ENCODE data around the gene MACROD2.
"Not testable (repeated sequence)": the region's sequence is repeated elsewhere in the genome, so short reads cannot be mapped to it uniquely, and the experiment has no call there.

Gene MACROD2

DNA sequence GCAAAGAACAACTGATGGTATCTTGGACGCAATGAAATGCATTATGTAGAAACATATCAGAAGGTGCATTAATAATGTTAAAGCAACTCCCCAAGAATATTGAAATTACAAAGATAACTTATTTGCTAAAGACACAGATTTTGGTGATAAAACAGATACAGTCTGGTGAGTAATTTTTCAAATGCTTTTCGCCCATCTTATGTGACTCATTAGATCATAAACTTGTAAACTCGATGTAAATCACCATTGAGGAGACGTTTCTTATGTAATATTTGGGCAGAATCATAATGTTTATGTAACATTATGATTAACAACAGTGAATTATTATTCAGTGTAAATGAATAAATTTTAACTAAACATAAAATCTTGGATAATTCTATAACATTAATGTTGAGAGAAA is 1969.8 kb downstream of the MACROD2 start:
- DNase-seq (ENCODE audit: low spot score), result no peak

DNA sequence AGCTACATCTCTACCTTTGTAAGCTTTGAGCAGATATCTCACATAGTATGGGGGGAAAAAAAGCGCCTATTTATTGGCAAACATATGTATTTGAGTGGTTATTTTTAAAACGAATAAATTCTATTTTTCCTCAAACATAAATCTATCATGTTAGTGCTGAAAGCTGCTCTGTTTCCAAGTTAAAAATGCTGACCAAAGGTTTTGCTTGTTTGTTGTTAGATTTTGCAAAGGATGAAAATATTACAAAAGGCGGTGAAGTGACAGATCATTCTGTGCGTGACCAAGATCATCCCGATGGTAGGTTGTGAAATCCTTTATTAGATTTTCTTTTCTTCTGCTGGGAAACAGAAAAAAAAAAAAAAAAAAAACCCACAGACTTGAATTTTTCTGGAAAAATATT is 1972.0 kb downstream of the MACROD2 start:
- DNase-seq (ENCODE audit: low spot score), result no peak

DNA sequence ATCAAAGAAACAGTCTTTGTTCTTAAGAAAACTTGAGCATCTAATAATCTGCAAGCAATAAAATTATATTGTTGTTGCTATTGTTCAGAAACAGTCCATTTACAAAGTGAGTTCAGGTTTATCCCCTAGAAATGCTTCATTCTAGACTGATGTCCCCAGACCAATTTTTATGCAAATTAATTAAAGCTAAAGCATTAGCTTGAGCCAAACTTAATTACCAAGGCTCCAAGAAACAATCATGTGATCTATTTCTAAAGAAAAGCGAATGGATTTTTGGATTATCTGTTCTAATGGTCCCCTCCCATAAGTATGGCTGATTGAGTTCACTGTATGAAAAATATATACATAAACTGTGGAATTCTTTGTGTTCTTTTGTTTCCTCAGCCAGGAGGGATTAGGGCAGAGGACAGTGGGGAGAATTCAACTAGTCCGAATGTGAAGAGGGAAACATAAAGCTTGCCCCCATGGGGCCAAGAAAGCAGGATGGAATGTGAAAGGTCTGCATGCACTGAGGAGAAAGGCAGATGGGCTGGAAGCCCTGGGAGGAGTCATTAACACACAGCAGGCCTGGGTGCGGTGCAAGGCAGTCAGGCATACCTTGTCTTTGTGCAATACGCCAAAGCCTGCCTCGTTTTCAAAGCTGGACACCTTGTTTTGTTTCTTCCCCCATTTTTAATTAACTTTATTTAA is 1980.9 kb downstream of the MACROD2 start:
- DNase-seq (ENCODE audit: low spot score), result no peak

DNA sequence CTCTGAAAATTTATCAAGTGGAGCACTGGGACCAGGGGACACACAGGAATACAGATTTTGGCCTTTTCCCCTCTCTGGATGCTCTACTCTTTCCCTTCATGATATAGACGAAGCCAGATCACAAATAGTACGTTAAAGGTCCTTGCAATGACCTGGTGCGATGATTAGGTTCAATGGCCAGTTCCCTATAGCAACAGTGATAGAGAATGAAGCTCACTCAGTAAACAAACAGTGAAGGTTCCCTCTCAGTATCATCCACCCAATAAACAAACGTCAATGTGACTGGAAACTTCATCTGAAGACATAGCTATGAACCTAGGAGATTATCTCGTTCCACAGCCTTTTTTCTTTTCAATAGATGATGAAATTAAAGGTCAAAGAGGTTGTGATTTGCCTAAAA is 1981.7 kb downstream of the MACROD2 start:
- DNase-seq (ENCODE audit: low spot score), result no peak

DNA sequence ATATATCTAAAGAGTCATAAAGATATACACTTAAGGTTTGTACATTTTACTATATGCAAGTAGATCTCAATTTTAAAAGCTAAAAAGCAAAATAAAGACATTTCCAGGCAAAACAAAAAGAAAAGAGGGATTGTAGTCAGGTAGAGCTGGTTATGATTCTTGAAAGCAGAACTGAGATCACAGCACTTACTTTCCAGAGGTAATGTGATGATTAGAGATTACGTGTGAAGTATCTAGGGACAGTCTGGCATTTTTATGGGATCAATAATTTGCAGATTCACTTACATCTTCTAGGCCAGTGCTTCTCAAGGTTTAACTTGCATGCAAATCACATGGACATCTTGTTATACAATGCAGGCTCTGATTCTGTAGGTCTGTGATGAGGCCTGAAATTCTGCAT is 1982.4 kb downstream of the MACROD2 start:
- DNase-seq (ENCODE audit: low spot score), result no peak

DNA sequence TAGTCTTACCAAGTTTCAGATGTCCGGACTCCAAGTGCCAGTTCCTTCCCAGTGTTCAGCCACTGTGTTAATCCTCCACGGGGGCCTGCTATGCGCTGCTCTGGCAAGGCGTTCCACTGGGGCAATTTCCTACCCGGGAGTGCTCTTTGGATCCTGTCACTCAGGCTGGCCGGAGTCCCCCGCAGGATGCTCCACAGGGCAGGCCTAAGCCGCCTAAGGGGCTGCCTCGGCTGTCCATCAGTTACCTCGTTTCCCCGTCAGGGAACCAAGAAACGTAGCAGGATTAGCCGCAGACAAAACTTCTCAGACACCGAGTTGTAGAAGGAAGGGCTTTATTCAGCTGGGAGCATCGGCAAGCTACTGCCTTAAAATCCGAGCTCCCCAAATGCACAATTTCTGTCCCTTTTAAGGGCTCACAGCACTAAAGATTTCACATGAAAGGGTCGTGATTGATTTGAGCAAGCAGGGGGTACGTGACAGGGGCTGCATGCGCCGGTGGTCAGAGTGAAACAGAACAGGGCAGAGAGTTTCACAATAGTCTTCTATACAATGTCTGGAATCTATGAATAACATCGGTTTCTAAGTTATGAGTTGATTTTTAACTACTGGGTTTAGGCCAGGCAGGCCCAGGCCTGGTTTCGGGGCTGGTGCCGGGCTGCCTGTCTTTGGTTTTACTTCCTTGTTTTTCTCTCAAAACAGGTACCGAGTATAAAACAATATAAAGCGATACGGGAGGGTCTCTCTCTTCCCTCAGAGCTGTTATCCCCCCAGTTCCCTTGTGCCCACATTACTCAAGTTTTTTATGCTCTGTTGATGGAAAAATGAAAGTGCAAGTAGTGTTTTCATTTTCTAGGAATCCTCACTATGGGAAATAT is 1990.4 kb downstream of the MACROD2 start:
- DNase-seq (ENCODE audit: low spot score), result not testable (repeated sequence)

DNA sequence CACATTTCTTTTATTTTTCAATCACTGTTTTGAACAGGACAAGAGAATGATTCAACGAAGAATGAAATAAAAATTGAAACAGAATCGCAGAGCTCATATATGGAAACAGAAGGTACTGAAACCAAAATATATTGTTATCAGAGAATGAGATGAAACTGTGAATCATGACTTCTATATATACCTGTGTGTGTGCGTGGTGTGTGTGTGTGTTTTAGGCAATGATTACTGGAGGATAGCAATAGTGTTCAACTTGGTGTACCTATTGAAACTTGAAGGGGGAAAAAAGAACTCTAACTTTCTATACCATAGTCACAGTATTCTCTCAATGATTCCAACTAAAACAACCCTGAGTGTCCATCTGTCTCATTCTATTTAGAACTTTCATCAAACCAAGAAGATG is 1991.4 kb downstream of the MACROD2 start:
- no peak for DNase-seq (ENCODE audit: low spot score)

DNA sequence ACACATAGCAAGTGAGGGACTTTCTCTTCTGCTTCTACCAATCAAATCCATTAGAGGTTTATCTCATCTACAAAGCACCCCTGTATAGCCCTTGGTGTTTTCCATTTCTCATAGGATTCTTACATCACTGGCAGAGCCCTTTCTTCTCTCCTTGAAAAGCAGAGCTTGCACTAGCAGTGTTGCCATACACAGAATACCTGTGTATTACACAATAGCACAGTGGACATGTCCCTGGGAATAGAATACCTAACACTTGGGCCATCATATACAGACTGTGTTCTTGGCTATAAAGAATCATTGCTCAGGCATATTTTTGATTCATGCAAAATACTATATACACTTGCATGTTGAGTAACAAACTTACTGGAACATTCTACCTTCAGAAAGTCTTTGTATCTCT is 1996.0 kb downstream of the MACROD2 start:
- DNase-seq (ENCODE audit: low spot score), result no peak

DNA sequence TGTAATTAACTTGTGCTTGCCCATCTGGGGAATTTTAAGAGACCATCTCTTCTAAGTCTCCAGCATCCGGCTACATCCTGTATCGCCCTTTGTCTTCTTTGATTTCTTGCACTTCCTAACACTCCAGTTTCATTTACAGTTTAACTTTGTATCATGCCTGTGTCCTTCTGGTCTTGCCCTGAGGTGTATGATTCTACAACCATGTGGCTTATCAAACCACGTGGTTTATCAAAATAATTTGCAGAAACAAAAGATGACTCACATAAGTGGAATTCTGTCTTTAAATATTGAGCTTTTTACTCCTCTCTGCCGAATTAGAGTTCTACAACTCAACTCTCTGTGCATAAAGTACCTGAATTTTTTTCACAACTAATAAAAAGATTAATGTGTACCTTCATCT is 1997.2 kb downstream of the MACROD2 start:
- DNase-seq (ENCODE audit: low spot score), result no peak

DNA sequence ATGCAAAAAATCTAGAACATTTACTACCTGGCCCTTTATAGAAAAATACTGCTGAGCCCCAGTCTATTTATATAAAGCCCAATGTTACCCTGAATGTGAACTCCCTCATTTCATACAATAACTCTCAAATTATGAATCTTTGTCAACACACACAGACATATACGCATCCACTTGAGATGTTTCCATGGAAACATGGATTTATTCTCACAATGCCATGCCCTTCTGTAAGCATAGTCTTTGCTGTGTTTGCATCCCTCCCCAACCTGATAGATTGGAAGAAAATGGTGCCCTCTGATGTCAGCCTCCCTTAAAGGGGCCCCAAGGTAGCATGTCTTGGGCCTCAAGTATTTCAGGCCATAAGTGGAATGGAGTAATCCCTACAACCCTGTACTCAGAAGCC is 2004.8 kb downstream of the MACROD2 start:
- DNase-seq (ENCODE audit: low spot score), result no peak

DNA sequence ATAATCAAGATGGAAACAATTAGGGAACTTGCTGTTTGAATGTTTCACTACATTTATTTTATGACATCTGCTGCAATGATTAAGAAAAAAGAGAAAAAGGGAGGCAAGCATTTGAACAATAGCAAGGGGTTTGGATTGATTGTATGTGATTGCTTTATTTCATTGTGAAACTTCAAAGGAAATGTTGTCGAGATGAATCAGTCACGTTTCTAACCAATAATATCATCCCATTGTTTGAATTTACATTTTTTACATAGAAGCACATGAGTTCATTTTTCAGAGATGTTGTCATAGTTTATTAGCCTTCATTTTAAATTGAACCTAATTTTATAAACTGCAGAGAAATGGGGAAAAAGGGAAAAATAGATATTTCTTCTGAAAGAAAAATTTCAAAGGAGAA is 2006.0 kb downstream of the MACROD2 start:
- DNase-seq (ENCODE audit: low spot score), result no peak

DNA sequence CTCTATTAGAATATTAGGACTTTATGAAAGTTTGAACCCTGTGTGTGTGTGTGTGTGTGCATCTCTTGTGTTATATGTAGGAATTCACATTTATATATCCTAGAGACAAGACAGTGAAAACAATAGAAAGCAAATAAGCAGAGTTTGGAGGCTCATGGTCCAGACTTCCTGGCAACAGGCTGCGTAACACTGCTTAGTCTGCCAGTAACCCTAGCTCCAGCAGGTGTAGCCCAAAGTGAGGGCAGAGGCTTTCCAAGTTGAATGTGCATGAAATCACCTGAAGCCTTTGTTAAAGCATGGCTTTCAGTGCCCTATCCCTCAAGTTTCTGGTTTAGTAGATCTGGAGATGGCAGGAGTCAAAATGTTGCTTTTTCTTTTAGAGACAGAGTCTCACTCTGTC is 2008.0 kb downstream of the MACROD2 start:
- no peak for DNase-seq (ENCODE audit: low spot score)

DNA sequence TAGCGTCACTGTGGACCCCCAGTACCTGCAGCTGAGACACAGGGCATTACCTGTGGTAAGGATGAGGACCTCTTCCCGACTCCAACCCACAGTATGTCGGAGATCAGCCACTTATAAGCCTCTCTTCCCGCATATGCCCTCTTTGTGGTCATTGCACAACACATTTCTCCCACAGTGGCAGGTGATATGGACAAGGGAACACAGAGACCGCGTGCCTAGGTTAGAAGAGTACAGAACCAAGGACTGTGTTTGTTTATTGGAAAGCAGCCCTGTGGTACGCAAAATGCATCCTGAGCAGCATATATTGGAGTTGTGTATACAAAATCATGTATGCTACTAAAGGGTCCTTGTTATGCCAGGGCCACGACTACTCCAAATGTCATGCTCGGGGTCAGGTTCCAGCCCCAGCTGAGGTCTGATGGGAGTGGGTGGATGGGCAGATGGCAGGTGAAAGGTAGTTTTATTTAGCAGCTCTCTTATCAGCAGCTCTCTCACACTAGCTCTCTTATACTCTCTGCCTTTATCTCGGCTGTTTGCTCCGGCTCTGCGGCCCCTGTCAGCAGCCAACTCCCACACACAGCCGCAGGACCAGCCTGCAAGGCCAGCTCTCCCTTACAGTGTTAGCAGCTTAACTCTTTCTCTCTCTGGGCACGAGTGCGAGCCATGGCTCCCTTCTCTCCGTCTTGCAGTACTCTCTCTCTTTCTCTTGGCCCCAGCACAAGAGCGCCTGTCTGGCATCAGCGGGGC is 2009.0 kb downstream of the MACROD2 start:
- no peak for DNase-seq (ENCODE audit: low spot score)

DNA sequence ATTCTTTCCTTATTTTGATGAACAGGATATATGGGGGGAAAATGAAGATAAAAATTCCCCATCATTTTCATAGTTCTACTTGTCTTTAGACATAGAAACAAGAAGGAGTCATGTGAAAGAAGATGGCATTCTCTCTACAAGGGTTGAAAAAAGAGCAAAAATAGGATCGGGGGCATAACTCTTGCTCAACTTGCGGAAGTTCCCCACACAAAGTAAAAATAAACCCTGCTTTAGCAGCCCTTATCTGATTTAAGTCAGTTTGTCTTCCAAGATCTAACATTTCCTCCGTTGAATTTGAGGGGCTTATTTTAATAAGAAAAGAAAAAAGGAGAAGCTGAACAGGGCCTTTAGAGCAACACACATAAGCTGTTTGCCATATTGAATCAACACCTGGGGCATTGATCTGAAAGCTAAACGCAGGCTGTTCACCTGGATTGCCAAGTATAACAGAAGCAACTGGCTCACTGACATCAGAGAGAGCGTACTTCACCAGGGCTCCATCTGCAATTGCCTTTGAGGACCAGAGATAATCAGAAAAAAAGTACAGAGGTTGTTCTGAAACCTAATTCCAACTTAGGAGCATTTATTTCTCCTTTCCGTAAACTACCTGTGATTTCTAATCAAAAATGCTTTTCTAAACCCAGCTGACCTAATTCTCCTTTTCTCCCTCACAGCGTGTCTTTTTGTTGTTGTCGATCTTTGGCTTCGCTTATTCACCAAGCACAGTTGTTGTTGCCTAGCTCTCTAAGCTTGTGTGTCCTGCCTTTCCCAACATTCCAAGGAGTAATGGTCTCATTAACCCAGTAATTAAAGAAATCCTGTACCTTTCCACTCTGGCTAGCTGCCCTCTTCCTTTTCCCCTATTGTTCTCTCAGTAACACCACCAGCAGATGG is 2010.0 kb downstream of the MACROD2 start:
- DNase-seq (ENCODE audit: low spot score), result no peak

DNA sequence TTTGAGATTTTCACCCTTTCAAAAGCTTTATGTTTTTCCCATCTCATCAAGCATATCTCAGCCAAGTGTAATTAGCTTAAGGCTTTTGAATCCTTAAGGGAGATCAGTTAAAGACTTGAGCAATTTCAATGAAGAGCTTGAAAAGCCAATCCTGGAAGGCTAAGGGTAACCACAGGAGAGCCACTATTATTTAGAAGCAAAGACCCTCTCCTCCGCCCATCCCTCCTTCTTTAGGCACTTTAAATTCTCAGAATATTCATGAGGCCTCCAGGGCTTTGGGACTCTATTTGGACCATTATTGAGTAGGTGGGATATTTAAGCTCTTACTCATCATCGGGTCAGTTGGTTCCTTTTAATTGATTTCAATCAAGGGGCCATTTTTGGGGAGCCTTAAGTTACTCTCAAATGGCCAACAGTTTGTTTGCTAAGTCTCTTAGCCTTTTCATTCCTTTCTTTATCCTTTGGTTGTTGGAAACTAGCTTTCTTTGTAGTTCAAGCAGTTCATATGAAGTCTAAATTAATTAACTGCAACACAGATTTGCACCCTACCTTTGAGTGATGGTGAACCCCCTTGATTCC is 2010.7 kb downstream of the MACROD2 start:
- no peak for DNase-seq (ENCODE audit: low spot score)

DNA sequence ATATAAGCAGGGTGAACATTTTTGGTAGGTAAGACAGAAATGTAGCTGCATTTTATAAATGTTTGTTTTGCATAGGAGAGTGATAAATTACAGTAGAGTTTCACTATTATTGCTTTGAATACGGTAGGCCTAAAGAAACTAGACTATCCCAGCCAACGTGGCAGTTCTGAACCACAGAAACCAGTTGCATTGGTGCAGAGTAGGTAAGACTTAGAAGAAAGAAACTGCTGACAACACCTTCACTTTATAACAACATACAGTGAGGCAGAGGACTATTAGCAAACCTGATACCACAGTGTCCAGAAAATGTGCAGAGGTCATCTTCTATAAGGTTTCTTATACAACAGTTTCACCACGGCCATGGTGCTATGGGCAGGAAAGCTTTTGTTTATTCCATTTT is 2011.8 kb downstream of the MACROD2 start:
- no peak for DNase-seq (ENCODE audit: low spot score)

DNA sequence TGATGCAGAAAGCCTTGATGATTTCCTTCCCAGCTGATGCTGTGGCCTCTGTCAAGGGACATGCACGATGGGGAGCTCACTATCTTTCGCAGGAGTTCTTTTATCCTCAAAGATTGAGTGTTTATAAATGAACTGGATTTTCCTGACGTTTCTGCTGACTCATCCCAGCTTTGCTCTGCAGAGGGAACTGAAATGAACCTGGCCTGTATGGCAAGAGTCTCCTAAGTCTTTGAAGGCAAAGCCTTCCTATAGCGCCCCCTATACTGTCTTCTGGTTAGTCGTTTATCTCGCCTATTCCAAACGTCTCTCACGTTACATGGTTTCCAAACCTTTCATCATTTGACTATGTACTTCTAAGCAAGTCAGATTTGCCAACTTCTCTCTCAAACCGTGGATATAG is 2012.6 kb downstream of the MACROD2 start:
- no peak for DNase-seq (ENCODE audit: low spot score)

DNA sequence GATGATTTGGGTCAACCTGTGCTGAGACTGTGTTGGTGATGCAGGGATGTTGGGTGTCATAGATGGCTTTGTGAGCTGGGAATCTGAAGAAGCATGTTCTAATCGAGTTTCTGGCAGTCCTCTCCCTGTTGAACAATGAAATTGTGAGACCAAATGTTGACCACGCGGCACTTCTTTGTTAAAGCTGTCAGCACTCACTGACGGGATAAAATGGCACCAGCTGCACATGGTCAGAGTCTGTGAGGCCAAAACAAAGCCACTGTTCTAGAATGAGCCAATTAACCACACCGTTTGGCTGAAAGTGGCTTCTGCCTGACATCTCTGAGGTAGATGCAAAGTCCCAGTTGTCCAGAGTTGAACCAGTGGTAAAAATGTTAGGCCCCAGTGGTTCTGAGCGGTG is 2015.7 kb downstream of the MACROD2 start:
- DNase-seq (ENCODE audit: low spot score), result no peak

DNA sequence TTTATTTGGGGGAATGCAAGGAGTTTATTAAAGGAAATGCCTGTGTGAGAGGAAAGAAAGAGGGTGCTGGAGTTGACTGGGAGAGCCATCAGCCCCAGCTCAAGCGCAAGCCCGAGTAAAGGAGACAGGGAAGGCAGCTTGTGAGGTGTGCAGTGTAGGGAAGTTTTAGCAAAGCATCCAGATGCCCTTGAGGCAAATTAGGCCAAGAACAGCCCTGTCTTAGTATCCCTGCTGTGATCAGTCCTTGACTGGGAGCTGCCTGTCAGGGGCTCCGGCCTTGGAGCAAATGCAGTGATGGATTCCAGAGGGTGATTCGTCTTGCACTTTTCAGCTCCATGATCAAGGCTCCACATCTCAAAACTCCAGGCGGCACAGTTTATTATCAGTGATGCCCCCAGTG is 2016.2 kb downstream of the MACROD2 start:
- no peak for DNase-seq (ENCODE audit: low spot score)

DNA sequence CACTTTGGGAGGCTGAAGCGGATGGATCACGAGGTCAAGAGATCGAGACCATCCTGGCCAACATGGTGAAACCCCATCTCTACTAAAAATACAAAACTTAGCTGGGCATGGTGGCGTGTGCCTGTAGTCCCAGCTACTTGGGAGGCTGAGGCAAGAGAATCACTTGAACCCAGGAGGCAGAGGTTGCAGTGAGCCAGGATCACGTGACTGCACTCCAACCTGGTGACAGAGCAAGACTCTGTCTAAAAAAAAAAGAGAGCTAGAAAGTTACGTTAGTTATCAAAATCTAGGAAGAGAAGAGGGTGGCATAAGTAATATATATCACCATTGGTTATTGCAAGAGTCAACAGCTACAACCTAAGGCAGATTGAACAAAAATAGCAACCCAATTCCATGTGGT is 2017.6 kb downstream of the MACROD2 start:
- DNase-seq (ENCODE audit: low spot score), result not testable (repeated sequence)

DNA sequence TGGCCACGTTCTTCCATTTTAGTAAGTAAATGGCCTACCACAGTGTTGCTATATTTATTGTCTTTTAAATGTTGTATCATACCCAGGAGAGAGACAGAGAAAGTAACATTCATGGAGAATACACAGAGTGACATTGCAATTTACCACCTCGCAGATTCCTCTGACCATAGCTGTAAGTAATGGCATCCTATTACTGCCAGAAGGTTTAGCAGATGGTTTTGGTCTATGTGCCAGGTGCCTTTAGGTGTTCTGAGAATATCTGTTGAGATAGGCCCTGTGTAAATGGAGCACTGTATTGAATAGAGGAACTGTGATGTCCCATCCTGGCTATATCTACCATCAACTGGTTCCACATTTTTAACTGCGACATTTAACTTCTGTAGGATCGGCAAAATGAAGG is 2018.3 kb downstream of the MACROD2 start:
- no peak for DNase-seq (ENCODE audit: low spot score)

DNA sequence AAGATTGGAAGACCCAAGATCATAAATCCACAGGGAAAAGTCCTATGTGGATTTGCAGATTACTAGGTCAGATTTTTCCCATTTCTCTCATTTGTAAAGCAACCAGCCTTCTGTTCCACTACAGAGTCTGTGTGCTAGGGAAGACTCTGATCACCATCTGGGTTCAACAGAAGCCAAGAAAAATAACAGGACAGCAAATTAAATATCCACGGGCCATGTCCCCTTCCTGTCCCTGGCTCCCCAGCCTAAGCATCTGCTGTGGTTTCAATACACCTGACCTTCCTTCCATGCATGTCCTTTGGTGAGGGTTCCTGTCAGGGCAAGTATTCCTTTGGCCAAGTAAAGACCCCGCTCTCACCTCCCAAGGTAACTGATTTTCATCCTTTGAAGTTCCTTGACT is 2019.1 kb downstream of the MACROD2 start:
- no peak for DNase-seq (ENCODE audit: low spot score)
